Liver (tissue), 9 donors: ENCODE data around the gene COX19. TPM values are rescaled to one million over a fixed set of nuclear protein-coding genes. Genes with fewer than 3 reads are reported as not detected.

Source experiments
- DNase-seq: peaks from one replicate; pipeline ENCODE4 v3.0.0-alpha.2; 2017; ENCODE audit warnings: low spot score
- H3K27ac ChIP-seq, 2 donors: one replicate each; pipeline ENCODE4 v1.7.0; 2013; ENCODE audit warnings: inconsistent platforms in 2 of 2, low read length in 2 of 2, control low read depth in 1 of 2, low read depth in 1 of 2, mild to moderate bottlenecking in 1 of 2
- H3K27me3 ChIP-seq, 4 donors: one replicate each; pipeline versions ENCODE4 v1.6.1 to v1.7.0; 2013; ENCODE audit warnings: low read length in 3 of 4, inconsistent platforms in 1 of 4, mild to moderate bottlenecking in 1 of 4, moderate library complexity in 1 of 4; ENCODE audit not compliant: control insufficient read depth in 4 of 4, insufficient read depth in 4 of 4
- H3K36me3 ChIP-seq, 4 donors: one replicate each; pipeline versions ENCODE4 v1.6.1 to v1.7.0; 2013; ENCODE audit warnings: low read length in 3 of 4, mild to moderate bottlenecking in 3 of 4, low read depth in 1 of 4, moderate library complexity in 1 of 4; ENCODE audit not compliant: control insufficient read depth in 4 of 4, insufficient read depth in 3 of 4
- H3K4me1 ChIP-seq, 4 donors: one replicate each; pipeline versions ENCODE4 v1.6.1 to v1.7.0; 2013; ENCODE audit warnings: low read length in 3 of 4, mild to moderate bottlenecking in 3 of 4, moderate library complexity in 1 of 4; ENCODE audit not compliant: control insufficient read depth in 4 of 4, insufficient read depth in 4 of 4
- H3K4me3 ChIP-seq, 3 donors: one replicate each; pipeline versions ENCODE4 v1.6.1 to v1.7.0; 2013; ENCODE audit warnings: low read length in 3 of 3, control low read depth in 1 of 3, low read depth in 1 of 3, mild to moderate bottlenecking in 1 of 3
- H3K9ac ChIP-seq, 2 donors: one replicate each; pipeline ENCODE4 v1.7.0; 2013; ENCODE audit warnings: low read length in 2 of 2, mild to moderate bottlenecking in 2 of 2, moderate library complexity in 2 of 2, control low read depth in 1 of 2, low read depth in 1 of 2
- H3K9me3 ChIP-seq, 4 donors: one replicate each; pipeline versions ENCODE4 v1.6.1 to v1.7.0; 2013; ENCODE audit warnings: low read length in 3 of 4; ENCODE audit not compliant: control insufficient read depth in 4 of 4
- CTCF ChIP-seq: fragments of 150-350 bp; IDR thresholded peaks from 2 replicates; pipeline ENCODE4 v1.5.1; 2017; ENCODE audit warnings: improper control_type of control experiment, low read depth, low read length; ENCODE audit not compliant: missing input control
- EGR1 ChIP-seq, 2 donors: IDR thresholded peaks; 2 replicates each; pipeline ENCODE4 v1.6.1; 2016 to 2018; ENCODE audit warnings: antibody characterized with exemption in 2 of 2, low read depth in 2 of 2
- FOXA1 ChIP-seq: IDR thresholded peaks from 2 replicates; pipeline ENCODE4 v1.6.1; 2016; ENCODE audit warnings: antibody characterized with exemption
- FOXA2 ChIP-seq: IDR thresholded peaks from 2 replicates; pipeline ENCODE4 v1.6.1; 2016; ENCODE audit warnings: antibody characterized with exemption
- GABPA ChIP-seq, 2 donors: IDR thresholded peaks in 1 of 2; conservative IDR thresholded peaks in 1 of 2; 2 replicates each; pipeline ENCODE4 v1.6.1; 2016; ENCODE audit warnings: antibody characterized with exemption in 2 of 2, mild to moderate bottlenecking in 1 of 2, moderate library complexity in 1 of 2
- HNF4A ChIP-seq, 2 donors: conservative IDR thresholded peaks; 2 replicates each; pipeline ENCODE4 v1.6.1; 2016; ENCODE audit warnings: antibody characterized with exemption in 2 of 2, mild to moderate bottlenecking in 2 of 2
- HNF4G ChIP-seq: IDR thresholded peaks from 2 replicates; pipeline ENCODE4 v1.6.1; 2016; ENCODE audit warnings: antibody characterized with exemption
- JUND ChIP-seq, 2 donors: IDR thresholded peaks; 2 replicates each; pipeline ENCODE4 v1.6.1; 2016; ENCODE audit warnings: antibody characterized with exemption in 2 of 2
- MAX ChIP-seq: IDR thresholded peaks from 2 replicates; pipeline ENCODE4 v1.6.1; 2016; ENCODE audit warnings: antibody characterized with exemption
- RAD21 ChIP-seq, 2 donors: IDR thresholded peaks; 2 replicates each; pipeline ENCODE4 v1.6.1; 2016; ENCODE audit warnings: antibody characterized with exemption in 2 of 2, mild to moderate bottlenecking in 2 of 2
- RXRA ChIP-seq, 2 donors: IDR thresholded peaks; 2 replicates each; pipeline ENCODE4 v1.6.1; 2017 to 2018; ENCODE audit warnings: antibody characterized with exemption in 2 of 2, mild to moderate bottlenecking in 1 of 2
- SP1 ChIP-seq: IDR thresholded peaks from 2 replicates; pipeline ENCODE4 v1.6.1; 2018; ENCODE audit warnings: antibody characterized with exemption, mild to moderate bottlenecking
- TAF1 ChIP-seq: conservative IDR thresholded peaks from 2 replicates; pipeline ENCODE4 v1.6.1; 2016; ENCODE audit warnings: antibody characterized with exemption, mild to moderate bottlenecking
- YY1 ChIP-seq: IDR thresholded peaks from 2 replicates; pipeline ENCODE4 v1.6.1; 2016; ENCODE audit warnings: antibody characterized with exemption, mild to moderate bottlenecking
- WGBS: extraction: QIAGEN DNeasy Blood & Tissue Kit; methylation state at CpG from one replicate; pipeline ENCODE4 v1.1.7; 2013; 5-methylcytosine and 5-hydroxymethylcytosine counted together
- polyA plus RNA-seq, 2 donors: library from polyadenylated mRNA; stranded (reverse) in 1 of 2; unstranded in 1 of 2; fragments of 200-250 nt in 1 of 2; fragments of >200 nt in 1 of 2; fragmentation: Nextera tagmentation in 1 of 2; extraction: Ambion mirVana in 1 of 2; gene quantifications; one replicate each; pipeline versions ENCODE4 v1.2.1 to v1.2.3, GENCODE V29; 2013 to 2015
- total RNA-seq, 2 donors: library from RNA; depleted of rRNA; stranded (reverse); fragments of >200 nt; gene quantifications; one replicate each; pipeline ENCODE4 v1.2.3, GENCODE V29; 2014
- TF ChIP-seq, protein P1 (sequence below): IDR thresholded peaks from 2 replicates; pipeline ENCODE4 v1.6.1; 2016; ENCODE audit warnings: antibody characterized with exemption
- TF ChIP-seq, protein P2 (sequence below): IDR thresholded peaks from 2 replicates; pipeline ENCODE4 v1.6.1; 2016; ENCODE audit warnings: antibody characterized with exemption
- donor health status: healthy.
- donor health status: healthy.
- donor health status: healthy.
- donor health status: healthy.
- donor health status: healthy.

The COX19 gene
- total and polyA plus RNA-seq, 4 donors: 2.2 to 9.8 (median 4.8) TPM

- no peak for TF ChIP-seq YY1
- no peak for TF ChIP-seq HNF4A (conservative IDR thresholded peaks at IDR 0.05)
- no peak for TF ChIP-seq RAD21 (IDR thresholded peaks at IDR 0.05)
- TF ChIP-seq TAF1: no peak
- Histone ChIP-seq H3K27me3 (no peaks in the 10 kb centered on the region), H3K9me3 (no peaks in the 10 kb centered on the region), H3K9ac (no peak overlapping the region), H3K4me1 (no peaks in the 10 kb centered on the region), H3K4me3 (no peak overlapping the region), H3K36me3 (no peaks in the 10 kb centered on the region), H3K27ac (no peak overlapping the region)
- no peak for DNase-seq
- 93% methylated on average over 21 of the region's 21 CpGs for WGBS
These were observed 43.3 kb downstream of the COX19 start for GRCh38 chr7:931871-932650.

GRCh38 chr7:930975-931758 lies 44.2 kb downstream of the COX19 start:
- DNase-seq: no peak
- peaks cover 0 to 3% (median 0%) of the 10 kb centered on the region in 4 donors for H3K36me3 ChIP-seq
- 70% methylated on average over 29 of the region's 29 CpGs for WGBS
- no peaks in the 10 kb centered on the region for H3K4me1 ChIP-seq
- no peak overlapping the region for H3K4me3 ChIP-seq
- no peak overlapping the region for H3K9ac ChIP-seq
- TF ChIP-seq, protein P1, sequence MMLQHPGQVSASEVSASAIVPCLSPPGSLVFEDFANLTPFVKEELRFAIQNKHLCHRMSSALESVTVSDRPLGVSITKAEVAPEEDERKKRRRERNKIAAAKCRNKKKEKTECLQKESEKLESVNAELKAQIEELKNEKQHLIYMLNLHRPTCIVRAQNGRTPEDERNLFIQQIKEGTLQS: no peak
- TF ChIP-seq, protein P2, sequence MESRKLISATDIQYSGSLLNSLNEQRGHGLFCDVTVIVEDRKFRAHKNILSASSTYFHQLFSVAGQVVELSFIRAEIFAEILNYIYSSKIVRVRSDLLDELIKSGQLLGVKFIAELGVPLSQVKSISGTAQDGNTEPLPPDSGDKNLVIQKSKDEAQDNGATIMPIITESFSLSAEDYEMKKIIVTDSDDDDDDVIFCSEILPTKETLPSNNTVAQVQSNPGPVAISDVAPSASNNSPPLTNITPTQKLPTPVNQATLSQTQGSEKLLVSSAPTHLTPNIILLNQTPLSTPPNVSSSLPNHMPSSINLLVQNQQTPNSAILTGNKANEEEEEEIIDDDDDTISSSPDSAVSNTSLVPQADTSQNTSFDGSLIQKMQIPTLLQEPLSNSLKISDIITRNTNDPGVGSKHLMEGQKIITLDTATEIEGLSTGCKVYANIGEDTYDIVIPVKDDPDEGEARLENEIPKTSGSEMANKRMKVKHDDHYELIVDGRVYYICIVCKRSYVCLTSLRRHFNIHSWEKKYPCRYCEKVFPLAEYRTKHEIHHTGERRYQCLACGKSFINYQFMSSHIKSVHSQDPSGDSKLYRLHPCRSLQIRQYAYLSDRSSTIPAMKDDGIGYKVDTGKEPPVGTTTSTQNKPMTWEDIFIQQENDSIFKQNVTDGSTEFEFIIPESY: no peak
- no peak for TF ChIP-seq HNF4G
- no peak for TF ChIP-seq RXRA (IDR thresholded peaks at IDR 0.05)
- no peak for TF ChIP-seq EGR1 (IDR thresholded peaks at IDR 0.05; ENCODE audit: low read depth in 2 of 2)
- TF ChIP-seq TAF1: no peak
- TF ChIP-seq SP1: no peak
- TF ChIP-seq MAX: no peak
- TF ChIP-seq YY1: no peak
- no peak for TF ChIP-seq GABPA (IDR thresholded peaks at IDR 0.05 in 1 of 2, conservative IDR thresholded peaks at IDR 0.05 in 1 of 2)
- no peaks in the 10 kb centered on the region for H3K27me3 ChIP-seq
- H3K27ac ChIP-seq: no peak overlapping the region
- no peaks in the 10 kb centered on the region for H3K9me3 ChIP-seq

DNA sequence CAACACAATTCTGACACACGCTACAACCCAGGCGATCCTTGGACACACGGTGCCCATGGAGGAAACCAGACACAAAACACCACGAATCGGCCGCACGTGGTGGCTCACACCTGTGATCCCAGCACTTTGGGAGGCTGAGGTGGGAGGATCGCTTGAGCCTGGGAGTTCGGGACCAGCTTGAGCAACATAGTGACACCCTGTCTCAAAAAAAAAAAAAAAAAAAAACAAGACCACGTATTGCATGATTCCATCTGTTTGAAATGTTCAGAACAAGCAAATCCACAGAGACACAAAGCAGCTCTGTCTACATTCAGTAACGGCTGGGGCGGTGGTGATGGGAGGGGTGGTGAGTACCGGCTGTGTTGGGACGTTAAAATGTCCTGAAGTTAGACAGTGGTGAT lies 46.0 kb downstream of the COX19 start:
- Histone ChIP-seq H3K9ac (no peak overlapping the region), H3K27ac (no peak overlapping the region)
- DNase-seq: no peak

More for the DNA sequence above, 46.0 kb downstream of the COX19 start:
- no peak overlapping the region for H3K4me3 ChIP-seq
- 87% methylated on average over 14 of the region's 14 CpGs for WGBS
- no peak for TF ChIP-seq SP1
- no peak for TF ChIP-seq TAF1
- no peak for TF ChIP-seq MAX
- TF ChIP-seq CTCF: no peak
- no peak for TF ChIP-seq RXRA (IDR thresholded peaks at IDR 0.05)
- TF ChIP-seq RAD21 (IDR thresholded peaks at IDR 0.05): no peak
- TF ChIP-seq, protein P2: no peak
- TF ChIP-seq, protein P1: no peak
- TF ChIP-seq FOXA2: no peak
- TF ChIP-seq JUND (IDR thresholded peaks at IDR 0.05): no peak
- TF ChIP-seq HNF4A (conservative IDR thresholded peaks at IDR 0.05): no peak
- TF ChIP-seq FOXA1: no peak
- no peak for TF ChIP-seq HNF4G
- TF ChIP-seq GABPA (IDR thresholded peaks at IDR 0.05 in 1 of 2, conservative IDR thresholded peaks at IDR 0.05 in 1 of 2): no peak
- H3K9me3 ChIP-seq: no peaks in the 10 kb centered on the region
- H3K4me1 ChIP-seq: peaks cover 0 to 3% (median 0%) of the 10 kb centered on the region in 4 donors
- H3K36me3 ChIP-seq: peaks cover 0 to 3% (median 0%) of the 10 kb centered on the region in 4 donors
- H3K27me3 ChIP-seq: no peaks in the 10 kb centered on the region
